SK-MEL-5 (cell line): ENCODE results near the gene GBX2. TPM values are rescaled to one million over a fixed set of nuclear protein-coding genes. Genes with fewer than 3 reads are reported as not detected.
"Not testable (repeated sequence)": the region's sequence is repeated elsewhere in the genome, so short reads cannot be mapped to it uniquely, and the experiment has no call there.

Experiments used
- DNase-seq: peaks from one replicate; pipeline ENCODE4 v3.0.0-alpha.2; 2016; ENCODE audit warnings: low read depth, low spot score
- in situ Hi-C: cut with HindIII; loops from 2 replicates; pipeline ENCODE4 v1.10.0; 2016; ENCODE audit warnings: low sequenced_read_pairs, high pct_unique_total_duplicates, low pct_unique_long_range_greater_than_20kb
- total RNA-seq: library from RNA; depleted of rRNA; stranded (reverse); fragments of >200 nt; shearing (Covaris generic); gene quantifications from 2 replicates; pipeline ENCODE4 v1.2.3, GENCODE V29; 2014

The GBX2 gene
- total RNA-seq, 1 experiment from 2014 or later, result 1.2 TPM

DNA sequence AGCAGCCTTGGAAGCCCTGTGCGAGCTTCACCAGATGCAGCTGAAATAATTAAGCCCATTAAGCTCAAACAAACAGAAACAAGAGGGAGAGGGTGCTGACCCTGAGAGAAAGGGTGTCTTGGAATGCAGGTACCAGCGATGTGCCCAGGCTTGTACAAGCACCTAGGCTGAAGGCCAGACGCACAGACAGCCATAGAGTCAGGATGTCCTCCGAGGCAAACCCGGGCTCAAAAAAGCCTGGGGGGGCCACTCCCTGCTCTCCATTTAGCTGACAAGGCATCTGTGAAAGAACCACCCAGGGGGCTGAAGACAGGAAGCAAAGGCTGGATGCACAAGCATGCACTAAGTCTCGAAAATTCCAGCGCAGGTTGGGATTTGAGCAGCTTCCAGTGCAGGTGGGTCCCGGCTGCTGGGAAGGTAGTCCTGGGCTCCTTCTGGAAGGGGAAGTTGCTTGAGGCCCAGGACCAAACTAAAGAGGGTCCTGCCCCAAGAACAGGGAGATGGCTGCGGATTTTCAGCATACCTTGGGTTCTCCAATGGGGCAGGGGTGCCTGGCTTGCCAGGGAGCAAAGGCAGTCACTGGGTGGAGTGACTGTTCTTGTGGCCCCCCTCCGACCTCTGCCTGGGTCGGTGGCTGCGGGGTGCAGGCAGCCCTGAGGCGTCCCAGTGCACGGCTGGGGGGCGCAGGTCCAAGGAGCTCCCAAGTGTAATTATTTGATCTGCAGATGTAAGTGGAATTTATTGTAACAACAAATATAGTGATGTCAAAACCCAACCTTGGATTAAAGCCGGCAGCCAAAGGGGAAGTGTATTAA lies 5.9 kb downstream of the GBX2 start:
- in situ Hi-C loops, result no loop called here
- no peak for DNase-seq

DNA sequence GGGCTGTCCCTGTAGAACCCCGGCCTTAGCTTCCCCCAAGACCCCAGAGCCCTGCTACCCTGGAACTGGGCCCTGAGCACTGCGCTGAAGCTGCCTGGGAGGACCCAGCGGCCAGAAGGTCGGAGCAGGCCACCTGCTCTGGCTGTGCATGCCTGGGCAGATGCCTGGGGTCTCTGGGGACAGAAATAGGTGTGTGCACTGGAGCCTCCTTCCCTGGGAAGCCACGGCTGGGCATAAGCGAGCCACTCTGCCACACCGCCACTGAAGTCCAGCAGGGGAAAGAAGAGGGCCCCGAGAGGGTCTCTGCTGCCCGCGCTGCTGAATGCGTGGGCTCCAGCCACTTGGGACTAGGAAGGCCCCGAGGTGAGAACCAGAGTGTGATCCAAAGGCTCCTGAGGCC lies 6.7 kb downstream of the GBX2 start:
- in situ Hi-C loops, result no loop called here
- DNase-seq, result no peak

DNA sequence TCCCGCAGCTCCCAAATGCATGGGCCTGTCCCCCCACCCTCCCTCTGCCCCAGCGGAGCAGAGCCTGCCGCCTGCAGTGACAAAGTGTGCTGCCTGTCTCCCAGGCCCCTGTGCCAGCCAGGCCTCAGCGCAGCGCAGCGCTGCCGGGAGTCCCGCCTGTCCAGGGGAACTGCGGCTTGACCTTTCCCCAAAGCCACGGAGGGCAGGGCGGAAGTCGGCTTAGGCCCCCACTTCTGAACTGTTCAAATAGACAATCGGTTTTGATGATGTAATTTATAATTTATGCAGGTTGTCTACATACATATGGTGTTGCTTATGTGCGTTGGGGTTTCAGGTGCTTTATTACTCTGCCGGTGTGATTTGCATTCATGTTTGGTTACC lies 7.1 kb downstream of the GBX2 start:
- no peak for DNase-seq
- in situ Hi-C loops, result no loop called here

DNA sequence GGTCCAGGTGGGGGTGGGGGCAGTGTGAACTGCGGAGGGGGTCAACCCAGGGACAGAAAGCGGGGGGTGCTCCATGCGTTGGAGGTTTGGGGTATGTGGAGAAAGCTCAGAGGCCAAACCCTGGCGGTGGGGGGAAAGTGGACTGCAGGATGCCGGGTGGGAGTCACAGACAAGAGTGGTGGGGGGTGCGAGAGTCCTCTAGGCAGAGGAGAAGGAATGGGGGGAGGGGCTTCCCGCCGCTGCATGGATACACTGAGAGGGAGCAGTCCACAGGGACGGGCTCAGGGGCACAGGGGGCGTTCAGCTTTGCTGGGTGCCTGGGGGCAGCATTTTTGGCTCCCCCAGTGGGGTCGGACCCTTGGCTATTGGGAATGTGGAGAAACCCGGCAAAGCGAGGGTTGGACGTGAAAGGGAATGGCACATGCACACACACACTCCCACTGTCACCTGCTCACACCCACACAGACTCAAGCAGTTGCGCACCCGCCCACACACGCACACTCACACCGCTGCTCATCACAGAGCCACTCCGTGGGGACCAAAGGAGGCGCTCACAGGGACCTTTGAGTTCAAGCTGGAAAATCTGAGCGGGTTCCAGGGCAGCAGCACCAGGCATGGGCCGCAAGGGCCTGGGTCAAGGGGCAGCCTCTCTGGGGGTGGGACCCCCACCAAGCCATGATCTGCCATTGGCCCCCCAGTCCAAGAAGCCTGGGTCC lies 7.7 kb downstream of the GBX2 start:
- in situ Hi-C loops, result no loop called here
- DNase-seq, result no peak

DNA sequence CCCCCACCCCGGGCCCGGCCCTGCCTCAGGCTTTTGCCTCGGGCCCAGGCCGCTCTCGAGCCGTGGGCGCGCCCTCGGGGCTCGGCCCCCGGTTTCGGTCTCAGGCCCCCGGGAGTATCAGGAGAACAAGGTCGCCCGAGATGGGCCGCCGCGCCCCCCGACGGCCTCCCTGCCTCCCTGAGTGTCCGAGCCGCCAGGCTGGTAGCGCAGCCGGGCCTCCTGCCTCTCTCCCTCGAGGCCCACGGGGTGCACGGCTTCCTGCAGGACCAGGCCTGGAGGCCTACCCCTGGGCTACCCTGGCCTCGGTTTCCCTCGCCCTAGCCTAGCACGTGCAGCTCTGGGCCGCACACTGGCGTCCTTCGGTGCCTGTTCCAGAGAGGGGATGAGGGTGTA lies 8.4 kb downstream of the GBX2 start:
- in situ Hi-C loops, result no loop called here
- DNase-seq, result no peak

DNA sequence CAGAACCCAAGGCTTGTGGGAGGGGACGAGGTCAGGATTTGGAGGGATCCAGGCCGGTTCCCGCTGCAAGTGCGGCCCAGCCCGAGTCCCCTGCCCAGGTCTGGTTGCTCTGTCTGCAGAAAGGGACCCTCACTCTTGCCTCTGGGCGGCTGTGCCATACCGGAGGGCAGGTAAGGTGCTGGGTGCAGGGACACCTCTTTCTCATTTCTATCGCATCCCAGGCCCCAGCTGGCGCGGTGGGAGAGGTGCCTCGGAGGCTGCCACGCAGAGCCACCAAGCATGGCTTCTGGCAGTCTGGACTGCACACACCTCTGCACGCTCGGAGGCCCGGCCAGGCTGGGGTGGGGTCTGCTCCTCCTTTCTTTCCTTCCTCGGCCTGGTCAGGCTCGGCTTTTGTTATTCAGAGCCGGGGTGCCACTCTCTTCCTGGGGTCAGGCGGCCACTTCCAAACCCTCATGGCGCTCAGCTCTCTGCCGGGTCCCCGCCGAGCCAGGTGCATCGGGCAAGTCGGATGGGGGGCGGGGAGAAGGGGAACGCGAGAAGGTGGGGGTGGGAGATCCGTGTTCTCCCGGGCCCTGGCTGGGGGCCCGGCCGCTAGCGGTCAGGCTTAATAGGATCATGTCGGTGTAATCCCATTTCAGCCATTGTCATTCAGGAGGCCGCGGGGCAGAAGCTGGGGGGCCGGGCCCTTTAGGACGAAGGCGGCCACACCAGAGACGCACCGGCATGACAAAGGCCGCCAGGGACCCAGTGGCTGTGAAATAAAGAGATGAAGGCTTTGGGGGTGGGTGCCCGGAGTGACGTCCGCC lies 9.0 kb downstream of the GBX2 start:
- DNase-seq, result no peak
- in situ Hi-C loops, result no loop called here

DNA sequence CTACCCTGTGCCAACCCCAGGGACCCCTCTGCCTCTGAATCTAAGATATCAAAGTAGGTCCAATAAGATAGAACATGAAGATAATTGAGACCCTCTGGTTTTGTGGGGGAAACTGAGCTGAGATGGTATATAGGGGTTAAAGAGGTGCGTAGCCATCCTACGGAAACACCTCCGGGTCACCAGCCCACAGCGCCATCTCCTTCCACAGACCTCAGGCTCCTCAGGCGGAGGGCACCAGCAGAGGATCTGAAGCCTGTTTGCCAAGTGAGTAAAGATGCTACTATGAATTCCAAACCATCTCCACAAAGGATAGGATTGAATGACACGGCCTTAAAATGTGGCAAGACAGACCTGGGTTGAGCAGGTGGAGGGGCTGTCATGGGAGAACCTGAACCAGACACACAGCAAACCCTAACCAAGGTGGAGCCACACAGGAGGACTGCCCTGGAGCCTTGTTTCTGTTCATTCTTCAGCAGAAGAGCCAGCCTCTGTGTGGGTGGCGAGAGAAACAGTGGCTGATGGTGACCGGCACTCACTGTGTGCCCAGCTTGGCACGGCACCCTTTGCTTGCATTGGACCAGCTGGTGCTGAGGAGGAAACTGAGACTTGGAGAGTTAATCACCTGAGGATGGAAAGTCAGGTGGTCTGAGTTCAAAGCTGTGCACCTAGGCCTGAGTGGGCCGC lies 10.2 kb downstream of the GBX2 start:
- in situ Hi-C loops, result no loop called here
- DNase-seq, result no peak

DNA sequence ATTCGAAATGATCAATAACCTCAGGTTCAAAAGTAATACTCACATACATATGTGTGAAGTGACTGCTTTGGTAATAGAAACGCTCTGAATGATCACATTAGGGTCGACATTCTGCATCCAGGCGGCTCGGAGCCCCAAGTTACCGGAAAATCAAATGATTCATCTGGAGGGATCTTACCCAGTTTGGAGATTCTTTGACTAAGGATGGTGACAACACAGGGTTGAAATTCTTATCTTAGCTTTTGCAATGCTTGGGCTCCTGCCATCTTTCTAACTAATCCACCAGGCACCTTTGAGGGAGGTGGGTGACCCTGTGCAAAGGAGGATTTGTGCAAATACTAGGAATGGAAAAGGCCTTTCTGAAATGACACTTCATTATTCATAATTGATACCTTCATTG lies 10.8 kb downstream of the GBX2 start:
- DNase-seq, result no peak
- in situ Hi-C loops, result no loop called here

DNA sequence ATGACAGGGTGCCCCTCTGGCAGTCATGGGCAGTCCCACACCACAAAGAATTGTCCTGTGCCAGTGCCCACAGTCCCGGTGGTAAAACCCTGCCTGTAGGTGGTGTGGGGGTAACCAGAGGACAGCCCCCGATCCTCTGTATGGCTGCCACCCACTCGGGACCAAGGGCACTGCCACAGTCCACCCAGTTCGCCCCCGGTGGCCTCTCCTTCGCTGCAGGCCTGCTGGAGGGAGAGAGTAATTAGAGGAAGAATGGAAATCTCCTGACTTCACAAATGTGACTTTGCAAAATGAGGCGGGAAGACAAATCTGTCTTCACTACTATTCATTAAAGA lies 11.4 kb downstream of the GBX2 start:
- DNase-seq, result no peak
- in situ Hi-C loops, result no loop called here

DNA sequence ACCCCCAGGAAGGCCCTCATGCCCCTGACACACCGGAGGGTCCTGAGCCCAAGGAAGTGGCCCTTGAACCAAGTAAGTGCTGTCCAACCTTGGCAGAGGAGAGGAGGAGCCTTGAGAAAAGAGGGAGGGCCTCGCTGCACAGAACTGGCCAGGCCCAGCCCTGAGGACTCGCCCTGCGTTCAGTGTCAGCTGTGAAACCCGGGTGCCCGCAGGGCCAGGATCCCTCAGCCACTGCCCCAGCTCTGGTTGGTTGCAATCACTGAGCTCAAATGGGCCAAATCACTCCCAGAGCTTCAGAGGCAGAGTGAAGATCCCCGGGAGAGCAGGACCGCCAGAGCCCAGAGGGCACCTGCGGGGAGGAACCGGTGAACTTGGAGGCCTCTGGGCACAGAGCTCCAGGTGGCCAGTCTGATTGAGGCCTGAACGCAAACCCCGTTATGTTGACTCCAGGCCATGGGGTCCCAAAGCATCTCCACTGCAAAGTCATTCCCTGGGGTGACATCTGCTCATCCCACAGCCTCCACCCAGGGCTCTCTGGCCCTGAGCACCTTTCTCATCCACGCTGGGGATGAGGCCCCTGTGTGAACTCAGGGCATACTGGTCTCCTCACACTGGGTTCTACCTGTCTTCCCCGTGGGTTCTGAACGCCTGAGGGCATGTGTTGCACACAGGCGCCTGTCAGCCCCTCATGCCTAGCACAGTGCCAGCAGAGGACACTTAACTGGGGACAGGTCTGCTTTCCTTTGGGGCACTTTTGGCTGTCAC lies 11.9 kb downstream of the GBX2 start:
- in situ Hi-C loops, result no loop called here
- DNase-seq, result no peak

DNA sequence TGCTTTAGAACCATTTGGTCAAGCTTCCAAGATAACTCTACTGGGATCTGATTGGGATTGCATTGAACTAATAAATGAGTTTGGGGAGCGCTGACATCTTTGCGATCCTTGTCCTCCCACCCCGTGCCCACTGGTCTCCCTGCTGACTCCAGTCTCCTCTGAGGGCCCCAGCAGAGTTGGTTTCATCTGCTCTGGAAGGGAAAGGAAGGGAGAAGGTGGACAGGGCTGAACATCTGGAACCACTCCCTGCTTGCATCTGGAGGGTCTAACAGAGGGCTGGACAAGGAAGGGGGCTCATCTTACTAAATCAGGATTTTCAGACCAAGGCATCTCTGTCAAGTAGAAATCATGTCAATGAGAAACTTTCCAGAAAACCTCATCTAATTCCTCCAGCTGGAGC lies 12.8 kb downstream of the GBX2 start:
- in situ Hi-C loops, result no loop called here
- no peak for DNase-seq

DNA sequence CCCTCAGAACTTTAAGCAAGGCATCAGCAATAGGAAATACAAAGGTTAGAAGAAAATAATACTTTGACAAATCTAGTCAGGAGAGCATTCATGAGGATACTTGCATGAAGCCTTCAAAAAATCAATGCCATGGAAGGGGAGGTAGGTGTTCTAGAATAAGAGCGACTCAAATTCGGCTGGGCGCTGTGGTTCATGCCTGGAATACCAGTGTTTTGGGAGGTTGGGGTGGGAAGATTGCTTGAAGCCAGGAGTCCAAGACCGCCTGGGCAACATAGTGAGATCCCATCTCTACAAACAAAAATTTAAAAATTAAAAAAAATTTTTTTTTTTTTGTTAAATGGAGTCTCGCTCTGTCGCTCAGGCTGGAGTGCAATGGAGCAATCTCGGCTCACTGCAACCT lies 21.8 kb downstream of the GBX2 start:
- in situ Hi-C loops, result no loop called here
- DNase-seq, result no peak

DNA sequence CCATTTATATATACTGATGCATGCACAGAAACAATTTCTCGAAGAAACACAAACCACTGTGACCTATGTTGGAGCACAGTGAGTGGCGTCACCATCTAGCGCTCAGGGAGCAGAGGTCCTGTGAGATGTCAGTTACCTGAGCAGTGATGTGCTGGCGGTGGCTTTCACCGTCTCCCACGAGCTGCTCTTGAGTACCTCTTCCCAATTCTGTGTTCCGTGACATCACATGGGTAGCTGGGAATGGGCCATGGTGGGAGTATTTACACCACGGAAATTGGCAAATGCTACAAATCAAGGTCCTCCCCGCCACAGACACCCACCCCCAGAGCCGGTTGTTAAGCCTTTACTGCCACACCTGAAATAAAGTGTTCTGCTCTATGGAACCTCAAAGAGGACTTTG lies 24.4 kb downstream of the GBX2 start:
- in situ Hi-C loops, result no loop called here

DNA sequence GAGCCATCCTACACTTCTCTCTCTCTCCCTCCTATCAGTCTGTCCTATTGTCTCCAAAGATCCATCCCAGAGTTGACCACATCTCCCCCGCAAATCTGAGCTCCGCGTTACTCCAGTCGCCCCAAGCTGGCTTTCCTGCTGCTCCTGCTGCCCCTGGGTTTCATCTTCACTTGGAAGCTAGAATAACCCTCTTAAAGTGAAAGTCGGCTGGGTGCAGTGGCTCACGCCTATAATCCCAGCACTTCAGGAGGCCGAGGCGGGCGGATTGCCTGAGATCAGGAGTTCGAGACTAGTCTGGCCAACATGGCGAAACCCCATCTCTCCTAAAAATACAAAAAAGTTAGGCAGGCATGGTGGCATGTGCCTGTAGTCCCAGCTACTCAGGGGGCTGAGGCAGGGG lies 26.6 kb downstream of the GBX2 start:
- DNase-seq, in situ Hi-C loops: not testable (repeated sequence)

More for the DNA sequence above, 24.4 kb downstream of the GBX2 start:
- DNase-seq, result no peak

DNA sequence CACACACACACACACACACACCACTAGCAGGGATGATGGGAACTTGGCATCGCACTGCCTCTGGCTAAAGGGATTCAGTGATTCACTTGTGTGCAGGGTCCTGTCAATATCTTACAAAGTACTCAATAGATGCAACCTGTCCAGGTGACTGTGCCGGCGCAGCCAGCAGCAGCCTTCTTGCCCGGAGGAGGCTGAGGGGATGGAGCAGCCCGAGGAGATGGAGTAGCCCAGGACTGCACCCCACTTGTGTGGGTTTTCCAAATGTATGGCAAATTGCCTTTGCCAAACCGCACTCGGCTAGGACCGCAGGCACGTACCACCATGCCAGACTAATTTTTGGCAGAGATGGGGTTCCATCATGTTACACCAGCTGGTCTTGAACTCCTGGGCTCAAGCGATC lies 31.1 kb downstream of the GBX2 start:
- in situ Hi-C loops, result no loop called here
- DNase-seq, result no peak

DNA sequence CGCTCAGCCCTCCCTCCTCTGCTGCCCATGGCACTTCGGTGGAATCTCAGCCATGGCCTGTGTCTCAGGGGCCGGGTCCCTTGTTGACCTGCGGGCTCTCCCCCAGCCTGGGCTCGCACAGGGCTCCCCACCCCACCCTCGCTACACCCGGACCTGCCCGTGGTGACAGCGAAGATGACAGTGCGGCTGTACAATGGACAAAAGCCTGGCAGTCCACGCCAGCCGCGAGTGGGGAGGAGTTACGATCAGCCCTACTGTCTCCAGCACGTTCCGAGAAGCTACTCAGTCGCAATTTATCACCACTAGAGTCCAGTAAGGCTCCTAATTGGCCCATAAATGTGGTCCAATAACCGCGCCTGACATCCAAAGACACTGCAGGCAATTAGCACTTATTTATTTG lies 31.6 kb downstream of the GBX2 start:
- in situ Hi-C loops, result no loop called here
- DNase-seq, result no peak

DNA sequence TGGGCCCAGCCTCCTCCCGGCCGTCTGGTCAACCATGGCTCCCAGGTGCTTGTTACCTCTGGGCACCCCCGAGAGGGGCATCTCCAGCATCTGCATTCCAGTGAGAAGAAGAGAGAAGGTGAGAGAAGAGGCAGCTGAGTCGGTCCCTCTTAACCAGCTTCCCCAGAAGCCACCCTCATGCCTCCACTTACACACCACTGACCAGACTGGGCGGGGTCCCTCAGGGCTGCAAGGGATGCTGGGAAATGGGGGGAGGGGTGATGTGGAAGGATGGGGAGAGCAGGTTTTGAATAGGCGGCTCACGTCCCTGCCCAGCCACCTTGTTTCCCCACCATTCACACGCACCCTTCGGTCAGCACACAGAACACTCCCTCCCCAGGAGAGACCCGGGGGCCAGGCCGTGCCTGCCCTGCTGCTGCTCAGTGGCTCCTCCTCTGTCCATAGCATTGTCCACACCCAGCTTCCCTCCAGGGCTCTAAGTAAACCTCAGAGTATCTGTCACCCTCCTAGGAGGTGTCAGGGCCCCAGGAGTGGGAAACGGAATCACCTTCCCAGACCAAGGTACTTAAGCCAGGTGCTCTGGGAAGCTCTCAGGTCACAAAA lies 34.7 kb downstream of the GBX2 start:
- no peak for DNase-seq
- in situ Hi-C loops, result no loop called here
